AG04449 (cell line): ENCODE measurements around the gene GCNT2.

ENCODE experiments used
- CTCF ChIA-PET: fragments of 350-600 bp; formaldehyde crosslinking; extraction: SDS; loops from one replicate; lab custom pipeline; 2021; ENCODE audit warnings: antibody characterized with exemption; lab: Yijun Ruan, JAX
- POLR2A ChIA-PET: fragments of 400-600, 350-600 bp; formaldehyde crosslinking; extraction: SDS; loops from one replicate; lab custom pipeline; 2020; ENCODE audit warnings: antibody characterized with exemption, inconsistent platforms; lab: Yijun Ruan, JAX
- DNase-seq: peaks from one replicate; pipeline ENCODE4 v3.0.0-alpha.2; 2010; ENCODE audit warnings: low read depth, low spot score
- H3K4me3 ChIP-seq: 2 replicates; pipeline ENCODE4 v1.5.1; 2011; ENCODE audit warnings: low read depth, mild to moderate bottlenecking, control low read depth, low read length
- CTCF ChIP-seq: IDR thresholded peaks from one replicate; pipeline ENCODE4 v1.5.1; 2011; ENCODE audit warnings: mild to moderate bottlenecking, moderate library complexity, low read length, control low read depth, inconsistent platforms; ENCODE audit not compliant: insufficient read depth; ENCODE audit errors: missing control alignments

GCNT2 gene

GRCh38 chr6:10556589-10556988, 35.4 kb downstream of the GCNT2 start:
- no peak for DNase-seq
- TF ChIP-seq CTCF = no peak
- ChIA-PET CTCF (no interaction called here), POLR2A (no interaction called here)
- no peak overlapping the region for H3K4me3 ChIP-seq

DNA sequence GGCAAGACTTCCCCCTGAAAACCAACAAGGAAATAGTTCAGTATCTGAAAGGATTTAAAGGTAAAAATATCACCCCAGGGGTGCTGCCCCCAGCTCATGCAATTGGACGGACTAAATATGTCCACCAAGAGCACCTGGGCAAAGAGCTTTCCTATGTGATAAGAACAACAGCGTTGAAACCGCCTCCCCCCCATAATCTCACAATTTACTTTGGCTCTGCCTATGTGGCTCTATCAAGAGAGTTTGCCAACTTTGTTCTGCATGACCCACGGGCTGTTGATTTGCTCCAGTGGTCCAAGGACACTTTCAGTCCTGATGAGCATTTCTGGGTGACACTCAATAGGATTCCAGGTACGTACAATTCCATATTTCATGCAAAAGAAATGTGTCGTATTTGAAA, 35.8 kb downstream of the GCNT2 start:
- POLR2A ChIA-PET = no interaction called here
- CTCF ChIA-PET = no interaction called here
- no peak for DNase-seq
- TF ChIP-seq CTCF = no peak
- no peak overlapping the region for H3K4me3 ChIP-seq

- ChIA-PET POLR2A (no interaction called here), CTCF (no interaction called here)
- no peak for TF ChIP-seq CTCF
- no peak overlapping the region for H3K4me3 ChIP-seq
- DNase-seq = no peak
Observed at GRCh38 chr6:10557913-10558312, 36.8 kb downstream of the GCNT2 start.

- ChIA-PET CTCF (no interaction called here), POLR2A (no interaction called here)
- no peak for DNase-seq
- TF ChIP-seq CTCF = no peak
- no peak overlapping the region for H3K4me3 ChIP-seq
Observed at GRCh38 chr6:10558565-10558964, 37.4 kb downstream of the GCNT2 start.

DNA sequence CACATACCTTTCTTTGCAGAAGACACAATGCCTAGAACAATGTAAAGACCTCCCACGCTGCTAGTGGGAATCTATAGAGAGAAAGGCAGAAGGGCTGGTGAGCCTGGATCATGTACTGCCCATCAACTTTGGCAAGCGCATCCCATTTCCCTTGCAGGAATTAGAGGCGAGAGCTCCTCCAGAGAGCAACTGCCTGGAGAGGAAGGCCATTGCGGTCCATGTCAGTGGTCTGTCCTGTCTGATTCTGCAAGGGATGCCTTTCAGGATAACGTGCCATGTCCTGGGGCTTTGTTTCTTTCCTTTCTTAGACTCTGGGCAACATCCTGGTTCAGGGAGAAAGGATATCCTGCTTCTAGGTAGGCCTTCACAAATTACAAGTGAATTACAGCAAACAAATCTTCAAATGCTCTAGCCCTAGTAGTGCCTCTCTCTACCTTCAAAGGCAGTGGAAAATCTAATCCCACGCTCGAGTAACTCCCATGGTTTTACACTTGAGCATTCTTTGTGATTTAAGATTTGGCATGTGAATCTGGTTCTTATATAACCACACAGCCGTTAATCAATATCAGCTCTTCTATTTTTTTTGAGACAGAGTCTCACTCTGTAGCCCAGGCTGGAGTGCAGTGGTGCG, 38.5 kb downstream of the GCNT2 start:
- TF ChIP-seq CTCF = no peak
- CTCF ChIA-PET = no interaction called here
- DNase-seq = no peak
- POLR2A ChIA-PET = no interaction called here
- H3K4me3 ChIP-seq = no peak overlapping the region

GRCh38 chr6:10561611-10562199, 40.6 kb downstream of the GCNT2 start:
- no peak overlapping the region for H3K4me3 ChIP-seq
- no peak for DNase-seq
- no peak for TF ChIP-seq CTCF
- POLR2A ChIA-PET = no interaction called here
- CTCF ChIA-PET = interaction anchor here (0.8 kb wide), 1 partner anchor 341 kb away, joined by 3 read pairs; no protein-coding TSS in a partner anchor
